Endothelial cell of umbilical vein (primary cell): ENCODE data around the gene OTUD5. TPM values are rescaled to one million over a fixed set of nuclear protein-coding genes. Genes with fewer than 3 reads are reported as not detected.

Experiments
- BruUV-seq: library from RNA; stranded (reverse); fragments of 400-500 nt; replicated peaks from 2 replicates; lab custom pipeline; 2021; lab: Mats Ljungman, UMichigan
- CTCF ChIA-PET: fragments of 300-600, 350-600 bp; sonication (Branson Sonifier 250); formaldehyde crosslinking; loops from one replicate; lab custom pipeline; 2021; ENCODE audit warnings: antibody characterized with exemption, inconsistent platforms; lab: Charles Lee
- POLR2A ChIA-PET: fragments of 300-600, 350-600 bp; sonication (Branson Sonifier 250); formaldehyde crosslinking; loops from one replicate; lab custom pipeline; 2021; ENCODE audit warnings: antibody characterized with exemption, inconsistent platforms; lab: Charles Lee
- DNase-seq: peaks from one replicate; pipeline ENCODE4 v3.0.0-alpha.2; 2011; ENCODE audit warnings: low read depth, low spot score
- FAIRE-seq: peaks from 2 replicates; lab custom pipeline; 2011; peaks lifted over from hg19 to GRCh38; lab: Jason Lieb, UNC
- H2AFZ ChIP-seq: 2 replicates; pipeline ENCODE4 v1.6.0; 2012; ENCODE audit warnings: low read depth, low read length, control low read depth, inconsistent platforms
- H3K27ac ChIP-seq: 2 replicates; pipeline ENCODE4 v1.5.1; 2011; ENCODE audit warnings: low read depth, mild to moderate bottlenecking, control low read depth, low read length, moderate library complexity; ENCODE audit not compliant: insufficient read depth
- H3K27me3 ChIP-seq, 2 experiments: 2 replicates each; pipeline versions ENCODE4 v1.6.0 to v1.6.1; 2011; ENCODE audit warnings: low read length in 2 of 2, mixed read lengths in 1 of 2; ENCODE audit not compliant: control insufficient read depth in 2 of 2, insufficient read depth in 2 of 2
- H3K36me3 ChIP-seq, 2 experiments: 2 replicates in 1 of 2; 3 replicates in 1 of 2; pipeline ENCODE4 v1.5.1; 2011; ENCODE audit warnings: low read length in 2 of 2, mild to moderate bottlenecking in 1 of 2, moderate library complexity in 1 of 2; ENCODE audit not compliant: control insufficient read depth in 2 of 2, insufficient read depth in 2 of 2; ENCODE audit errors: extremely low read depth in 1 of 2
- H3K4me1 ChIP-seq: 3 replicates; pipeline ENCODE4 v1.5.1; 2011; ENCODE audit warnings: mild to moderate bottlenecking, low read length; ENCODE audit not compliant: control insufficient read depth, insufficient read depth; ENCODE audit errors: extremely low read depth
- H3K4me2 ChIP-seq: 2 replicates; pipeline ENCODE4 v1.6.1; 2011; ENCODE audit warnings: low read length, control low read depth, mixed read lengths; ENCODE audit not compliant: insufficient read depth
- H3K4me3 ChIP-seq, 3 experiments: fragments of 200-600 bp in 1 of 3; sonication (generic), shearing (Covaris generic) in 1 of 3; replicated peaks in 1 of 3; 2 replicates each; pipeline ENCODE4 v1.5.1; 2011 to 2016; ENCODE audit warnings: control low read depth in 3 of 3, low read length in 3 of 3, mild to moderate bottlenecking in 2 of 3, inconsistent platforms in 1 of 3, low read depth in 1 of 3, moderate library complexity in 1 of 3; ENCODE audit not compliant: insufficient read depth in 1 of 3
- H3K79me2 ChIP-seq: 2 replicates; pipeline ENCODE4 v1.6.0; 2012; ENCODE audit warnings: low read length, inconsistent platforms; ENCODE audit not compliant: control insufficient read depth, insufficient read depth
- H3K9ac ChIP-seq: replicated peaks from 2 replicates; pipeline ENCODE3; 2011; ENCODE audit warnings: low read length, control low read depth; ENCODE audit not compliant: insufficient read depth; ENCODE audit errors: extremely low read depth
- H3K9me1 ChIP-seq: replicated peaks from 3 replicates; pipeline ENCODE4 v1.6.0; 2011; ENCODE audit warnings: mild to moderate bottlenecking, low read length; ENCODE audit not compliant: control insufficient read depth, insufficient read depth; ENCODE audit errors: extremely low read depth
- H3K9me3 ChIP-seq: replicated peaks from 2 replicates; pipeline ENCODE4 v1.5.1; 2012; ENCODE audit warnings: low read length, inconsistent platforms; ENCODE audit not compliant: control insufficient read depth, insufficient read depth
- H4K20me1 ChIP-seq: replicated peaks from 2 replicates; pipeline ENCODE3; 2011; ENCODE audit warnings: mild to moderate bottlenecking, low read length; ENCODE audit not compliant: control insufficient read depth, insufficient read depth; ENCODE audit errors: extremely low read depth
- CTCF ChIP-seq, 2 donors: IDR thresholded peaks; 1 replicate in 1 of 2; 2 replicates in 1 of 2; pipeline ENCODE4 v1.5.1; 2011; ENCODE audit warnings: low read length in 2 of 2, mild to moderate bottlenecking in 2 of 2, moderate library complexity in 2 of 2, control low read depth in 1 of 2, inconsistent platforms in 1 of 2, low read depth in 1 of 2; ENCODE audit not compliant: insufficient read depth in 1 of 2; ENCODE audit errors: extremely low read depth in 1 of 2
- EZH2 ChIP-seq: IDR thresholded peaks from 2 replicates; pipeline ENCODE4 v1.6.1; 2012; ENCODE audit warnings: borderline replicate concordance, low read depth, mild to moderate bottlenecking, moderate library complexity, low read length, inconsistent platforms; ENCODE audit not compliant: severe bottlenecking
- GATA2 ChIP-seq: IDR thresholded peaks from 2 replicates; pipeline ENCODE4 v1.7.0; 2011; ENCODE audit warnings: low read depth, mild to moderate bottlenecking, moderate library complexity, mixed read lengths, low read length; ENCODE audit not compliant: insufficient read length, insufficient read depth
- dilution Hi-C: fragments of 300-500 bp; cut with MboI; formaldehyde crosslinking; loops from one replicate; pipeline ENCODE4 v1.15.0; 2019; ENCODE audit warnings: low sequenced_read_pairs; ENCODE audit not compliant: extremely low pct_ligation_motif_present
- intact Hi-C: fragments of 100-400 bp; cut with micrococcal nuclease; formaldehyde crosslinking; loops from one replicate; pipeline ENCODE4 v1.10.0; 2022
- polyA plus RNA-seq, 4 experiments: library from polyadenylated mRNA; depleted of rRNA in 3 of 4; stranded (reverse) in 3 of 4; unstranded in 1 of 4; fragments of >200 nt; gene quantifications; 2 replicates each; pipeline versions ENCODE4 v1.2.1 to v1.2.3, GENCODE V29; 2011 to 2012; ENCODE audit warnings: missing spikeins in 1 of 4
- total RNA-seq: library from RNA; stranded (reverse); gene quantifications from 2 replicates; pipeline ENCODE4 v1.2.3, GENCODE V29; 2021

OTUD5 gene
- total and polyA plus RNA-seq, 2 donors (not counting 3 experiments of a cell fraction or from before 2014, with no cell fraction given) = 44.3 to 44.6 TPM

- Histone ChIP-seq H3K4me2 (no peak overlapping the region), H3K79me2 (peaks cover 44% of the 10 kb centered on the region), H3K9me1 (no peaks in the 10 kb centered on the region), H3K9ac (no peak overlapping the region), H3K27me3 (no peaks in the 10 kb centered on the region), H3K9me3 (no peaks in the 10 kb centered on the region), H3K4me3 (no peak overlapping the region), H3K4me1 (no peaks in the 10 kb centered on the region), H2AFZ (no peak overlapping the region), H3K27ac (no peak overlapping the region), H3K36me3 (peaks cover 0 to 5% of the 10 kb centered on the region in 2 experiments), H4K20me1 (no peaks in the 10 kb centered on the region)
- DNase-seq (no peak), FAIRE-seq (no peak)
- intact Hi-C loops (loop anchor here (5.0 kb wide), 1 partner anchor 301 kb away; no protein-coding TSS in a partner anchor), dilution Hi-C loops (no loop called here)
- no TSS peak for BruUV-seq
- ChIA-PET POLR2A (no interaction called here), CTCF (no interaction called here)
- TF ChIP-seq GATA2 = no peak
- TF ChIP-seq CTCF (IDR thresholded peaks at IDR 0.05; ENCODE audit: extremely low read depth in 1 of 2, insufficient read depth in 1 of 2, low read depth in 1 of 2, low read length in 2 of 2) = no peak
- TF ChIP-seq EZH2 = no peak
These were observed 8.8 kb downstream of the OTUD5 start for GRCh38 chrX:48948589-48948988.
